H1 (cell line): ENCODE measurements around the gene NANP. TPM values are rescaled to one million over a fixed set of nuclear protein-coding genes. Genes with fewer than 3 reads are reported as not detected.

Source experiments
- JUN ChIP-seq: IDR thresholded peaks from 2 replicates; pipeline ENCODE4 v1.6.1; 2011; ENCODE audit warnings: low read depth, mild to moderate bottlenecking, improper control_type of control experiment, low read length
- POLR2A ChIP-seq, 2 experiments: IDR thresholded peaks; 1 replicate in 1 of 2; 2 replicates in 1 of 2; pipeline ENCODE4 v1.6.1; 2011; ENCODE audit warnings: low read depth in 2 of 2, low read length in 2 of 2, mild to moderate bottlenecking in 2 of 2; ENCODE audit errors: control extremely low read depth in 1 of 2
- RAD21 ChIP-seq, 2 experiments: IDR thresholded peaks in 1 of 2; conservative IDR thresholded peaks in 1 of 2; 2 replicates each; pipeline ENCODE4 v1.6.1; 2011; ENCODE audit warnings: low read depth in 2 of 2, low read length in 2 of 2, improper control_type of control experiment in 1 of 2, inconsistent platforms in 1 of 2, mild to moderate bottlenecking in 1 of 2, moderate library complexity in 1 of 2
- RXRA ChIP-seq: IDR thresholded peaks from 2 replicates; pipeline ENCODE4 v1.6.1; 2011; ENCODE audit warnings: low read depth, mild to moderate bottlenecking, low read length, moderate library complexity; ENCODE audit not compliant: insufficient read depth
- polyA plus RNA-seq, 7 experiments: library from polyadenylated mRNA; depleted of rRNA in 3 of 7; stranded (reverse) in 5 of 7; unstranded in 2 of 7; fragments of >200 nt in 5 of 7; fragments of 200-250 nt in 2 of 7; gene quantifications; 1 replicate in 5 of 7; 2 replicates in 1 of 7; 4 replicates in 1 of 7; pipeline versions ENCODE4 v1.2.1 to v1.2.3, GENCODE V29; 2011 to 2013; ENCODE audit warnings: missing spikeins in 2 of 7, mixed read lengths in 2 of 7
- total RNA-seq: library from RNA; stranded (reverse); fragmentation: NEBNext Ultra II Directional; extraction: Animal tissue kit (Norgen Biotek cat#: 25700); gene quantifications from 2 replicates; pipeline ENCODE4 v1.2.1, GENCODE V29; 2021

NANP gene
- total and polyA plus RNA-seq, 2 of the 8 experiments (the other 6 are each of a cell fraction or from before 2014, with no cell fraction given) = 3.8 to 6.2 TPM

DNA sequence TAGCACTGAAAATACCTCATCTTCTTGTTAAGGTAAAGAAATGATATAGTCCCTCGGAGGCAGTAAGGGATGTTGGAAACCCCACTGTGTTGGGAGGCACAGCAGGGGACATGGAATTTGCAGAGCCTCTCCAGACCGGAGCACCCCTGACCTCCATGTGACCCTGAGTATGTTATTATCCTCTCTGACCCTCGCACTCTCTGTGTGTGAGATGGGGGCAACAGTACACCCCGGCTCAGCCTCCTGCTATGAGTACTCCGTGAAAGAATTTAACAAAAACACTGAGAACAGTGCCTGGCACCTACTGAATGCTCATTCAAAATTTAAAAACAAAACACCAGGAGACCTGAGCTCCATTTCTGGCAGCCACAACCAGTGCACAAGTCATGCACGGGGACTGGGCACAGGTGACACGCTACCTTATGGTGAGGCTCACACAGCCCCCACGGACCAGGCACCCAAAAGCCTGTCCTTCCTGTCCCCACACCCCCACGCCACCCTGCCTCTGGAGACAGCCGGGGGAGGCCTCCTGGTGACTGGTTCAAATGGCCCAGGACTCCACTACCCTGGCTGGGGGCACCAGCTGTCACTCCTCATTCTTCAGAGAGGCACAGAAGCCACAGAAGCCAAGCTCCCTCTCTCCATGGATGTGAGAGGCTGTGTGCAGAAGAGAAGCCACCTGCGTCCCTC, 44.6 kb downstream of the NANP start (continued):
- TF ChIP-seq RXRA (peak; percentile 85; the same call in 1 of the 2 replicates), JUN (no peak), POLR2A (IDR thresholded peaks at IDR 0.05; ENCODE audit: control extremely low read depth in 1 of 2, low read depth in 2 of 2, low read length in 2 of 2) (peak in 1 of 2 experiments; percentile 21; a peak in 1 of 3 replicates), RAD21 (IDR thresholded peaks at IDR 0.05 in 1 of 2, conservative IDR thresholded peaks at IDR 0.05 in 1 of 2; ENCODE audit: low read depth in 2 of 2, low read length in 2 of 2) (no peak)
- TF ChIP-seq, all 59 proteins: peak for 3
